Measurements from ENCODE around the gene CHST15. TPM values are rescaled to one million over a fixed set of nuclear protein-coding genes. Genes with fewer than 3 reads are reported as not detected.

Gene CHST15
- total and polyA plus RNA-seq, 2 of the 8 experiments (the other 6 are each of a cell fraction or from before 2014, with no cell fraction given), result 8.8 to 9.1 TPM

GRCh38 chr10:124032971-124033886 is 60.2 kb downstream of the CHST15 start (continued):
- TF ChIP-seq ZNF274 (IDR thresholded peaks at IDR 0.05; ENCODE audit: borderline replicate concordance, extremely low read depth, low read length), result no peak
- no peak for TF ChIP-seq POLR2A (IDR thresholded peaks at IDR 0.05; ENCODE audit: control extremely low read depth in 1 of 2, low read depth in 2 of 2, low read length in 2 of 2)
- TF ChIP-seq FOSL1 (IDR thresholded peaks at IDR 0.05; ENCODE audit: insufficient read depth, low read depth, low read length), result no peak
- TF ChIP-seq RFX5 (IDR thresholded peaks at IDR 0.05; ENCODE audit: borderline replicate concordance, low read depth, low read length), result no peak
- TF ChIP-seq RXRA (IDR thresholded peaks at IDR 0.05; ENCODE audit: insufficient read depth, low read depth, low read length), result no peak
